NCI-H748 (cell line): ENCODE results near the gene OR6C1.
"Not testable (repeated sequence)": the region's sequence is repeated elsewhere in the genome, so short reads cannot be mapped to it uniquely, and the experiment has no call there.

ENCODE experiments used
- DNase-seq: peaks from one replicate; lab custom pipeline; 2025; ENCODE audit not compliant: unreplicated experiment; lab: John Stamatoyannopoulos, UW

Gene OR6C1

DNA sequence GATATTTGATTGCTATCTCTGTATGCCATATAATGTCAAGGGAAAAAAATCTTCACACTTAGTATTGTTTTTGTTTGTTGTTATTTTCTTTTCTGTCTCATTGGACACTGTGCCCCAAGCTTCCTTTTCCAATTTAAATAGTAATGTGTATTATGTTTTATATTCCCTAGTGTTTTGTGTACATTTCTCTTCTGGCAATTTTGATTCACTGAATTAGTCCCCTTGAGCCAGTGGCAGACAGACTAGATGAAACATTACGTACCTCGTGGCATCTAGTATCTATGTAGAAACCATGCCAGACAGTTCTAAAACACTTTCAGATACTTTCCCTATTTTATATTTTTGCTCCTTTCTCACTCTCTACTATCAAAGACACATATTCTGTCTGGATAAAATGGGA lies at the start of gene OR6C1:
Gene OR6C1, plus strand, starts transcription at position 301 of the 400 bp plus-strand sequence. CDS start 6,257 bp downstream, outside the sequence.
- DNase-seq, result no peak

DNA sequence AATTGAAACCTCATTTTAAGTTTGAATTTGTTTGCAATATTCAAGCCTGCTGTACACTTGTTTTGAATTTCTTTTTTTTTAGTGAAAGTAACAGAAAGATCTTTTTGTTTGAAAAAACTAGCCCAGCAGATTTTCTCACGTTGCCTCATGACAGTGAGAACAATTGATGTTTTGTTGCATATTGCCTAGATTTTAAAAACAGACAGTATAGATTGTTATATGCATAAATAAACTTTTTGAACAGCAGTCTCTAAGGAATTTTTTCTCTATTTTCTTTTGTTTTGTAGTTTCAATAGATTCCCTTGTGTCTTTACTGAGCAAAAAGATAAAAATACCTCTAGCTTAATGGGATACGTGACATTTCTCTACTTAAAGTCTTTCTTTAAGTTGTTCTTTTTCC lies 33.2 kb upstream of the OR6C1 start:
- DNase-seq, result no peak

DNA sequence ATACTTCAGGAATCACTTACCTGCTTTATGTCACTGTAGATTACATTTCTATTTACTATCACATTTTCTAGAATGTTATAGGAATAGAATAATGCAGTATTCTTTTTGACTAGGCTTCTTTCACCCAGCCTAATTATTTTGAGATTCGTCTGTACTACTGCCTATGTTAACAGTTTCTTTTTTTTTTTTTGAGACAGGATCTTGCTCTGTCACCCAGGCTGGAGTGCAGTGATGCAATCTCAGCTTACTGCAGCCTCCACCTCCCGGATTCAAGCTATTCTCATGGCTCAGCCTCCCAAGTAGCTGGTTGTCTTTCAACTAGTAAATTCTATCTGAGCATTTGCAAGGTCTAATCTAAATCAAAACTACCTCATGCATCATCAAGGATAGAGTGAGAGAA lies 24.1 kb upstream of the OR6C1 start:
- DNase-seq, result no peak

DNA sequence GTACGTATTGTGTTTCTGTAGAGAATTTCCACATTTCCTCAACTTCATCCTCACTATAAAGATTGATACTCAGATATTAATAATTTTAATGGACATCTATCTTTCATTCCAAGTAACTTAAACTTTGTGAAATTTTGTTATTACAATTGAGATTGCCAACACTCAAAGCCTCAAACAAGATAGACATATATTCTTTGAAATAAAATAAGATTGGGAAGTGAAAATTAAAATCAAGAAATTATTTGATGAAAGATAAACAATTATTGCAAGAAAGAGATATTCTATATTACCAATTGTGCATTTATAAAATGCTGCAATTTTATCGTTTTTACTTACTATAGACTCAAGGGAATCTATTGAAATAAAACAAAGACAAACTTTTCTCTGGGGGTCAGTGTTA lies 17.7 kb upstream of the OR6C1 start, which contains the start of gene OR6C6:
Gene OR6C6, minus strand, starts transcription at position 101 of the 400 bp plus-strand sequence. CDS start 1,337 bp downstream, outside the sequence.
- DNase-seq, result no peak

DNA sequence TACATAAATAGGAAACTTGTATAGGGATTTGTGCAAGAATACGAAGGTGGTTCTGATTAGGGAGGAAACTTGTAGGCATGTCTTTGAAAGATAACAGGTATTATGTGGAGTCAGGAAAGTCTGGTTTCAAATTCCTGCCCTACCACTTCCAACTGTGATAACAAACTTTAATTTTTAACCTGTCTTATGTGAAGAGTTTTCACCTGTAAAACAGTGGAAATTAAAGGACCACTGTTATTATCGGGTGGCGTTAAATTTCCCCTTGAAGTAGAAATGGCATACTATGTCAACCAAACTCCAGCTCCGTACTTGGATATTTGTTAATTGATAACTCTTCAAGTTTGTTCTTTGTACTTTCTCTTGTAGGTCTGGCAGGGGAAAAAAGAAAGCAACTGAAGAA lies 6.1 kb downstream of the OR6C1 start:
- DNase-seq, result no peak

DNA sequence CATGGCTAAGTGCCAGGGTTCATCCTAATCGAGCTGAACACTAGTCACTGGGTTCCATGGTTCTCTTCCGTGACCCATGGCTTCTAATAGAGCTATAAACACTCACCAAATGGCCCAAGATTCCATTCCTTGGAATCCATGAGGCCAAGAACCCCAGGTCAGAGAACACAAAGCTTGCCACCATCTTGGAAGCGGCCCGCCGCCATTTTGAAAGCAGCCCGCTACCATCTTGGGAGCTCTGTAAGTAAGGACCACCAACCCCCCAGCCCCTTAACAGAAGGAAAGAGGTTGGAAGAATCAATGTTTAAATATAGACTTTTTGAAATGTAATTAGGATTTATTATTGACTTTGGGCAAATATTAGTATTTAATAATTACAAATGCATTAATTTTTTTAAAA lies 11.7 kb downstream of the OR6C1 start:
- not testable (repeated sequence) for DNase-seq

DNA sequence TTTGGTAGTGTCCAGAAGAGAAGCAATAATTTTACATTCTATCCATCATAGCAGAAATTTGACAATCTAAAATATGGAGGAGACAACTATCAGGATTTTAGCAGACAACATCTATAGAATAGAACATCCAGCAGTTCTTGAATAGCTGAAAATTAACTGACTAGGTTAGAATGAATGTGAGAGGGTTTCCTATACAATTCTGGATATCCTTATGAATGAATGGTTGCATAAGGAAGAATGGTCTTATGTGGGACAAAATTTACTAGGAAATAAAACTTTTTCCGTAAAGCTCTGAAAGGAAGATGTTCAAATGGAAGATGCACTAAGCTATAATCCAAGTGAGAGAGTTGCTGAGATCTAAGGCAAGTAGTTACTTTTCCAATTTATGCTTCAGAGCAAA lies 16.3 kb downstream of the OR6C1 start, which contains the start of gene OR6C3:
Gene OR6C3, plus strand, starts transcription at position 301 of the 400 bp plus-strand sequence. CDS start 955 bp downstream, outside the sequence.
- no peak for DNase-seq

DNA sequence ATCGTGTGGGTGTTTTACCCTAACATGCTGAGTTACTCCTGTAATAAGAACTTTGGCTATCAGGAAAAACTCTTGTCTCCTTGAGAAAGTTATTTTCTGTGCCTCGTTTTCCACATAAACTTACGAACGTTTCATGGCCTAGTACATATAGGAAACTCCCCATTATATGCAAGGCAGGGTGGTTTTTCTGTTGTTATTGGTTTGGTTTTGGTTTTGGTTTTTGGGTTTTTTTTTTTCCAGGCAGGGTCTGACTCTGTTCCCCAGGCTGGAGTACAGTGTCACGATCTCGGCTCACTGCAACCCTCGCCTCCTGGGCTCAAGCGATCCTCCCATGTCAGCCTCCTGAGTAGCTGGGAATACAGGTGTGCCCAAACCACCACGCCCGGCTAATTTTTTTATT lies 21.9 kb downstream of the OR6C1 start:
- DNase-seq, result no peak

DNA sequence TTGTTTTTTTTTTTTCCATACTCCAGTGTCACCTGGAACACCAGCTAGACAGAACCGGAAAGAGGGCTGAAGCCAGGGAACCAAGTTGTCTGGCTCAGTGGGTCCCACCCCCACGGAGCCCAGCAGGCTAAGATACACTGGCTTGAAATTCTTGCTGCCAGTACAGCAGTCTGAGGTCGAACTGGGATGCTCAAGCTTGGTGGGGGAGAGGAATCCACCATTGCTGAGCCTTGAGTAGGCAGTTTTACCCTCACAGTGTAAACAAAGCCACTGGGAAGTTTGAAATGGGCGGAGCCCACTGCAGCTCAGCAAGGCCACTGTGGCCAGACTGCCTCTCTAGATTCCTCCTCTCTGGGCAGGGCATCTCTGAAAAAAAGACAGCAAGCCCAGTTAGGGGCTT lies 41.2 kb downstream of the OR6C1 start:
- DNase-seq, result not testable (repeated sequence)

DNA sequence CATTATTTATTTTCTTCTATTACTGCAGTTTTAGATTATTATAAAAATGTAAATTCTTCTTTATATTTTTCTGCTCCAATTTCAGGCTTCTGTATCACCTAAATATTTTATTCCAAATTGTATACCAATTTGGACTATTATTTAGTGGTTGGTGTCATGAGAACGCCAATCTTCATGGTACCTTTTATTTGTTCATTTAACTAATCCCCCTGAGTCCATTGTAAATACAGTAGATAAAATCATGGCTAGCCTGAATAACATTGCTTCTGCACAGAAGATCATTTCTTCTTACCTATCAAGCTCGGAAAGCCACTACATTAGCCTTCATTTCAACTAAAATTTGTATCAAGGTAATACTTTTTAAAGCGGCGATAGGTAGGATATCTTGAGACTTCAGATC lies 48.5 kb downstream of the OR6C1 start, which contains the start of gene OR6C75:
Gene OR6C75, plus strand, starts transcription at position 301 of the 400 bp plus-strand sequence. CDS start 2,136 bp downstream, outside the sequence.
- DNase-seq, result no peak

DNA sequence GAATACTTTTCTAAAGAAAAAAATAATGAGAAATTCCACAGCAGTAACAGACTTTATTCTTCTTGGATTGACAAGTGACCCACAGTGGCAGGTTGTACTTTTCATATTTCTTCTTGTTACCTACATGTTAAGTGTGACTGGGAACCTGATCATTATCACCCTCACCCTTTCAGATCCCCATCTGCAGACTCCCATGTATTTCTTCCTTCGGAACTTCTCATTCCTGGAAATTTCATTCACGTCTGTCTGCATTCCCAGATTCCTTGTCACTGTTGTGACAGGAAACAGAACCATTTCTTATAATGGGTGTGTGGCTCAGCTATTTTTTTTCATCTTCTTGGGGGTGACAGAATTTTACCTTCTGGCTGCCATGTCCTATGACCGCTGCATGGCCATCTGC lies 50.9 kb downstream of the OR6C1 start:
- no peak for DNase-seq
